HG03159 (cell line): ENCODE data around the gene ZNF181.
"Not testable (repeated sequence)": the region's sequence is repeated elsewhere in the genome, so short reads cannot be mapped to it uniquely, and the experiment has no call there.

Source experiments
- ATAC-seq: cut with Tn5 transposase; IDR thresholded peaks from one replicate; pipeline ENCODE4 v1.9.1; 2021; ENCODE audit warnings: mild to moderate bottlenecking, moderate library complexity; ENCODE audit not compliant: unreplicated experiment

Gene ZNF181

DNA sequence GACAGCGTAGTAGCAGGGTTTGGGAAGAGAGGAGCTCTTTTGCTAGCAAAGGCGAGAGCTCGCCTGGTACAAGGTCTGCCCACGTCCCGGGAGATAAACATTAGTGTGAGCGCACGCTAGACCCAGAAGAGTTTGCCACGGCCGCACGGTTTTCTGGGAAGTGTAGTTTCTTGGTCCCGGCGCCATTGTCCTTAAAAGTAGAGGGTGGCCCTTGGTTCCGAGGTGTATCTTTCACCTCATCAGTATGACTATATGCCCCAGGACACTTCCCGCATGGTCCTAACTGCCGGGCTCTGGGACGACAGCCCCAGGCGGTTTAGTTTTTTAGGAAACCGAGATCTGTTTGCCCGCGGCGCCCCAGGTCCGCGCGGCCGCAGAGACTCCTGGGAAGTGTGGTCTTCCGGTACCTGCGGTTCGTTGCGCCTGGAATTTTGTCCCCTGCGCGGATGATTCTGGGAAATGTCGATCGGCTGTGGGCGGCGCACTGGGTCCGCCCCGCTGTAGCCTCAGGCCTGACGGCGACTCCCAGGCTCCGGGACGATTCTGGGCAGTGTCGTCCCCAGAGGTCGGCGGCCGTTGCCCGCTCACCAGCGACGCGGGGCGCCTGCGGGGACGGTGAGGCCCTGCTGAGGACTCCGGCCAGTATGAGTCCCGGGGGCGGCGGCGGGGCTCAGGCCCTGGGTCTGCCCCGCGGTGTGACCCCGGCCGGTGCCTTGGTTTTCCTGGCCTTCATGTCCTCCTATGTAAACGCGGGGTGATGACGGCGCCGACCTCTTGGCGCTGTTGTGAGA, at the start of gene ZNF181:
TSS of gene ZNF181 (plus strand) at position 498 of the 791 bp plus-strand sequence. CDS start 795 bp downstream, outside the sequence.
- ATAC-seq: peak; percentile 86

DNA sequence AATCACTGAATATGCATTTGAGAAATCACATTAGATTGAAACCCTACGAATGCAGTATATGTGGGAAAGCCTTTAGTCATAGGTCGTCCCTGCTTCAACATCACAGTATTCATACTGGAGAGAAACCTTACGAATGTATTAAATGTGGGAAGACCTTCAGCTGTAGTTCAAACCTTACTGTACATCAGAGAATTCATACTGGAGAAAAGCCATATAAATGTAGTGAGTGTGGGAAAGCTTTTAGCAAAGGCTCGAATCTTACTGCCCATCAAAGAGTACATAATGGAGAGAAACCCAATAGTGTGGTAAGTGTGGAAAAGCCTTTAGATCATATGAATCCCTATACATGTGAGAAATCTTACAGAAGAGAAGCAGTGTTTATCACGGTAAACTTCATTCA, 48.8 kb upstream of the ZNF181 start:
- not testable (repeated sequence) for ATAC-seq

DNA sequence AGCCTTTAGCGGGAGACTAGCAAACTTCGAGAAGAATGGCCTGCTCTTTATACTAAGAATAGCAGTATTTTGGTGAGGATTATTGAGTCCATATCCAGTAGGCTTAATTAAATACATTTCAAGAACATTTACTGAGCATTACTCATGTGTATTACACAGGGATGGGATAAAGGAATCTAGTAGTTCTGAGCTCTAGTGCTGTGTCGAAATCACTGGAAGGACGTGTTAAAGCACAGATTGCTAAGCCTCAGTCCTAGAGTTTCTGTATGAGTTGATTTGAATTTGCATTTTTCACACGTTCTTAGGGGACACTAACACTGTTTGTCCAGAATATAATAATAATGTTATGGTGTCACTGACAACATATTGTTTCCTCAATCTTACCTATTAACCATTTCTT, 47.6 kb upstream of the ZNF181 start:
- no peak for ATAC-seq

DNA sequence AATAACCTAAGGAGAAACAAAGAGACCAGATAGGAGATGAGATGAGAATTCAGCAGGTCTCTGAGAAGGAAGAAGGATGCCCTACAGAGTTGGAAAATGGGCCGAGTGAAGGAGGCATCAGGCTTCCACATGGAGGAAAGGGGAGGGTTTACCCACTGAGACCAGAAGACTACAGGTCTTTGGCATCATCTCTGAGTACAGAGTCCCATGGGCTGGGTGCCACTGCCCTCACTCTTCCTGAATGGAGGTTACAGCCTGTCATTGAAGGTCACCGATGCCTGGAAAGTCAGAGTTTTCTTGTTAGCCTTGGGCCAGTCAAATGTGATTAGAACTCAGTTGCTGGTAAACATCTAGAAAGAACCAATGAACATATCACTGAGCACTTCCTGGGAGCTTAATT, 46.7 kb upstream of the ZNF181 start:
- no peak for ATAC-seq

DNA sequence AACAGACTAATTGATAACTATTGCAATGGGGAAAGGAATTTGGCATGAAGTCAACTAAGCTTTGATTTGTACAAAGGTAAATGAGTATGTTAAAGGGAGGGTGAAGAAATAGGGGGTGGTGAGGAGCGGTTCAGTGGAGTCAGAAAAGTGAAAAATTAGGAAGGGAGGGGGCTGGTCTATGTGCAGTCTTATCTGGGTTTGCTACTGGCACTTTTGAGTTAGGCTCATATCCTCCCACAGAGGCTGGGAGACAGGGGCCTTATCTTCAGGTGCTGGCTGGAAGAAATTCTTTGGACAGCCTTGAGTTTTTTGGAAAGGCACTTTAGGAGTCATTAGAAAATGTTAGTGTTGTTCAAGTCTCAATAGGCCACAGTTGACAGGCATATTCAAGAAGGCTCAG, 45.5 kb upstream of the ZNF181 start:
- ATAC-seq: no peak

DNA sequence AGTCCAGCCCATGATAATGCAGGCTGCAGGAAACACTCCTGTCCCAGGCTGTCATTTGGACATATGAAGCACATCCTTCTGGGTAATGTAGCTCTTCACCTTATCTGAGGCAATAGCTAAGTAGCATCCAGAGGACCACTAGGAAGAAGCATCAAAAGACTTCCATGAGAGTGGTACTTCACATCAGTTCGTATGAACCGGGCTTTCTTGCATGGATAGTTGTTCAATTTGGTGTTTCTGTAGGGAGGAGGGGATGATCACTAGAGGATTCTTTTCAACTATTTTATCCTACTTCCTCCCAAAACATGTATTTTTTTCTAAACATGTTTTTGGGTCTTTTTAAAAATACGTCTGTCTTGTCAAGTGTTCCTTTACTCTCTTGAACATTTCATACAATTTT, 43.7 kb upstream of the ZNF181 start:
- ATAC-seq: no peak

DNA sequence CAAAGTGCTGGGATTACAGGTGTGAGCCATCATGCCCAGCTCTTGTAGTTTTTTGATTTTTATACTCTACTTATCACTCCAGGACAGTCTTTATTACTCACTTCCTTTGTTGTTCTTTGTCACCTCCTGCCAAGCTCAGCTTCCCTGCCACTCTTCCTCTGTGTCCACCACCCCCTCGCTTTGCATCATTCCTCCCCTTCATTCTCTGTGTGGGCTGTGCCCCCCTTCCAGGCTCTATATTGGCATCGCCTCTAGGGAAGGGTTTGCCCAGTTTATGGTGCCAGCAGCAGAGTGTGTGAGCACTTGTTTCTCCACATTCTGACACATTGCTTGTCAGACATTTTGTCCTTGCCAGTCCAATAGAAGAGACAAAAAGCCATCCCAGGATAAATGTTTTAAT, 41.5 kb upstream of the ZNF181 start:
- no peak for ATAC-seq

DNA sequence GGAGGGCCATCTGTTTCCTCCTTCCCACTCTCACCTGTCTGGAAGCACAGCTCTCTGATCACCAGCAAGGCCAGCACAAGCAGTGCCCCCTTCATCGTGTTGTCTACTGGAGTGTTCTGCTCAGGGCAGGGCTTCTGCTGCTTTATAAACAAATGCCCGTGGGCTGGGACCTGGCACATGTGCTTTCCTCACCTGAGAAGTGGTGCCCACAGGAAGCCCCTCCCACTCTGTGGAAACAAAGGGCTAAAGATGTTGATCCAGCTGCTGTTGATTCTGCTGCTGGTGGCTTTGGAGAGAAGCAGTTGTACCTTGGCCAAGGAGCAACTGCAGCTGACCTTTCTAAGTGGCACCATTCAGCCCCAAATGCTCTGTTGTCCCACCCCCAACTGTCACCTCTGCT, 26.4 kb upstream of the ZNF181 start:
- no peak for ATAC-seq

DNA sequence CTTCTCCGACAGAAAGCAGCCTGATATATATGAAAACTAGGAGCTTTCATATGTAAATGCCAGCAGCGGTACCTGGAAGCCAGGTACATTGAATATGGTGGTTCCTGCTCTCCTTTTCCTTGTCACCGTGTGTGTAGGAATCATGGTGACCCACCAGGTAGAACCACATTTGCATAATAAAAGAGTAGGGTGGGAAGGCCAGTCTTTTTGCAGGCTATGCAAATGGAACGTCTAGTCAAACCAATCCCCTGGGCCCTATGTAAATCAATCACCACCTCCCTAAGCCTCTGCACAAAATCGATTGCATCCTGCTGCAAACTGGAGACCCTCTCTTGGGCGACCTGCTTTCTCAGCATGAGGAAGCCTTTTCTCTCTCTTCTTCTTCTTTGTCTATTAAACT, 22.2 kb upstream of the ZNF181 start:
- ATAC-seq: no peak

DNA sequence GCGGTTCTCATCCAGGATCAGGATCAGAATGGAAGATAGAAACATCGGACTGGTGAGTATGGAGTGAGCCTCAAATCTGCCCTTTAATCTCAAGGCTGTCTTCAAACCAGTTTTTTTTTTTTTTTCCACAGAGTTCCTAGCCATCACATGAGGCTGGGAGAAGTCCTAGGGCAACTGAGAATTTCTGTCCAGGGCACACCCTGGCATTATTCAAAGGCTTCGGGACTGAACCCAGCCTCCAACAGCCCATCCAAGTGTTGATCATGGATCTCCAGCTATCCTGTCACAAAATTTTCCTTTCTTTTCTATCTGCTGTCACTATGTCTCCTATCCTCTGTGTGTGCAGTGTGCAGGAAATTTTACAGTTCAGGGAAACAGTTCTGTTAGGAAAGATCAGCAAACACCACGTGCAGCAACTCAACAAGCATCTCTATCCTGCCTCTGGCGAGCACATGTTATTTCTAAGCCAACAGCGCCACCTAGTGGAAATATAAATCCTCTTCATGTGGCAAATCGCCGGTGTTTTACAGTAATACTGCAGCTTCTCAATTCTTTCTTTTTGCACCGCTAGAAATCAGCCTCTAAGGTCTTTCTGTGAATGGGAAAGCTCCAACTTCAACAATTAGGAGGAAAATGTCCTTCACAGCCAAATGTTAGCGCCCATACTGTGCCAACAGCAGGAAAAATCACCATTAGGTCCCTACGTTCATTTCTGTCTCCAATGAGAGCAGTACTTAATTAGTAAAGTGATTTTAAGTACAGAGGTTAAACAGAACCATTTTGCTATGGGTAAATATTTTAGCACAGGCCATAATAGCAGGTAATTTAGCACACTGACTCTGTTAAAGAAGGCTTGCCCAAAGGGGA, 21.4 kb upstream of the ZNF181 start:
- no peak for ATAC-seq

DNA sequence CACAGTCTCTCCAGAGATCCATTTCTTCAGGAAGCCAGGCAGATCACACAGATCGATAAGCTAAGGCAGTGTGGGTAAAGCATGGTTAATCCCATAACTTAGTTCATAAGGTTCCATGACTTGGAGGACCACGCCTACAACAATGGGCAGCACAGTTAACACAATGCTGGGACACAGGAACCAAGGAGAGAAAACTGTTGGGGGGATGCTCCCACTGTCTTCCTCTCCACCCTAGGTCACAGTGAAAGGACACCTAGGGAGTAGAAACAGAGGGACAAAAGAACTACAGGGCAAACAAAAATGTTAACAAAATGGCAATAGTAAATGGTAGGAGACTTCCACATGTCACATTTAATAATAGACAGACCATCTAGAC, 20.8 kb upstream of the ZNF181 start:
- ATAC-seq: no peak

DNA sequence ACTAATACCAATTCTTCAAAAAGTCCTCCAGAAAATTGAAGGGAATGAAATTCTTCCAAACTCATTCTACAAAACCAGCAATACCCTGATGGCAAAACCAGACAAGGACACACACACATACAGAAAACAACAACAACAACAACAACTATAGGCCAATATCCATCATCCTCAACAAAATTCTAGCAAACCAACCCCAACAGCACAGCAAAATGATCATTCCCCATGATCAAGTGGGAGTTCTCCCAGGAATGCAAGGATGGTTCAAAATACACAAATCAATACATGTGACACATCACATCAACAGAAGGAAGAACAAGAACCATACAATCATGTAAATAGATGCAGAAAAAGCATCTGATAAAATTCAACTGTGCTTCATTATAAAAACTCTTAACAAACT, 18.7 kb upstream of the ZNF181 start:
- no peak for ATAC-seq

DNA sequence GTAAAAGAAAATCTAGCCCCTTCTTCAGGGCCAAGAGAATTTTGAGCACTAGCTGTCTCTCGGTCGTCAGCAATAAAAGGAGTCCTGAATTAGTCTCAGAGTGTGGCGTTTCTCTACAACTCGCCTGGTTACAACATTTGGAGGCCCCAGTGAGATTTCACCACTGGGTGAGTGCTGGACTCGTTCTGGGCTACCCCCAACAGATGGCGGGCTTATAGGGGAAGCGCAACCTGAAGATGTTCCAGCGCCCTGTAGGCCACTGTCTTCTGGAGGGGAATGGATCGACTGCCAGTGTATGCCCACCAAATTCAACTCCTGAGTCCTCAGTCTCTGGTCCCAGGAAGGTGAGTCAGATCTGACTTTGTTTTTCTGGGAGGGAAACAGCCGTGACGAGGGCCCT, 11.7 kb upstream of the ZNF181 start:
- ATAC-seq: no peak

DNA sequence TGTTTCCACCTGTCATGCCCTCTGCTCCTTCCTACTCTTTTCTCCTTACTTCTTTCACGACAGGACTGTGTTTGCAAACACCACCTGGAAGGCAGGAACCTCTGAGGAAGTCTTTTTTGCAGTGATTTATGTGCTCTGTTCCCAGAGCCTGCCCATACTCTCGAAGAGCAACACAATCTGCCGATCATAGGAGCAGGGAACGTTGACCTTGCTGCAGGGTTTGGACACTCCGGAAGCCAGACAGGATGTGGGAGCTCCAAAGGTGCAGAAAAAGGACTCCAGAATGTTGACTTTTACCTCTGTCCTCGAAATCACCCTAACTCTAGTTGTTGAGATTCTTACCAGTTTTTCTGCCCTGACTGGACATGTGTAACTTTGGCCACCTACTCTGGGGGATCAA, 8.6 kb upstream of the ZNF181 start:
- no peak for ATAC-seq

DNA sequence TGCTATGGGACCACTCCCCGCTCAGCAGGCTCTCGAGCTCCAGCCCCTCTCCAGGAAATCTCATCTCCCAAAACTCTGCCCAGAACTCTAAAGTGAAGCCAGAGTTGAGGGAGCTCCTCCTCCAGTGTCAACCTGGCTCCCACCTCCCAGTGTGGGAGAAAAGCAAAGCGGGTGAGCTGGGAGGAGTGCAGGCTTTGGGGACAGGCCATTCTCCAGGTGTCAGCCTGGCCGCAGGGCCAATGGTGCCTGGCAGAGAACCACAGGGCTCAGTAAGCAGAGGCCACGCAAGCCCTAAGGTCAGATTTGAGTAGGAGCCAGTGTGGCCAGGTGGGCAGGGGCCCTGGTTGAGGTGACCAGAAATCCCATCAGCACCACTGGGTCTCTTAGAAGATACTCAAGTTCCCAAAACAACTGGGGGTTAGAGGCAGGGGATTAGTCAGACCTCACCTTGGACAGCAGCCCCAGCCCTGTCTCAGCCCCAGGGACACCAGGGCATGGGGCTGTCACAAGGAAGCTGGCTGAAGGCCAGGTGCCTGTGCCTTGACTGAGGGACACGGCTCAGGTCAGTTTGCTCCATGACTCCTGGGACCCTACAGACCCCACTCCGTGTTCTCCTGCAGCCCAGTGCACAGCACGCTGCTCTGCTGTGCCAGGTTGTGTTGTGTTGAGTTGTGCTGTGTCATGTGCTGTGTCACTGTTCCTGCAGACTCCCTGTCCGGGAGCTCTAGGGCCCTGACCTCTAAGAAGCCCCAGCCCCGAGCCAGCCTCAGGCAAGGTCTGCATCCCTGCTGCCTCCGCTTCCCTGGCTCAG, 2.8 kb upstream of the ZNF181 start:
- ATAC-seq: no peak

DNA sequence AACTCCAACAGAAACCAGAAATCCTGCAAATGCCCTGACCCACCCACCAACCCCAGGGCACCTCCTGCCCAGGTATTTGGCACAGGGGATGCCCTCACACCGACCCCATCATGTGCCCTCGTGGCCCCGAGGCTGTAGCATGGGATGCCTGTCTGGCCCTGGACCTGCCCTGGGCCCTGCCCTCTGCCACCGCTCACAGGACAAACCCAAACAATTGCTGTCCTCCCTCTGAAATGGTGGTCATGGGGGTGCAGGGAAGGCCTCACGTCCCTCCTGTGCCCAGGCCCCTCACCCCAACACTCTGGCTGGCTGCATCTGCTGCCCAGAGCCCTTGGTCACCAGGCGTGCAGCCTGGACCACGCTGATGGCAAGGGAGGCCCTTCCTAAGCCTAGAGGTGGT, 2.1 kb upstream of the ZNF181 start:
- no peak for ATAC-seq

DNA sequence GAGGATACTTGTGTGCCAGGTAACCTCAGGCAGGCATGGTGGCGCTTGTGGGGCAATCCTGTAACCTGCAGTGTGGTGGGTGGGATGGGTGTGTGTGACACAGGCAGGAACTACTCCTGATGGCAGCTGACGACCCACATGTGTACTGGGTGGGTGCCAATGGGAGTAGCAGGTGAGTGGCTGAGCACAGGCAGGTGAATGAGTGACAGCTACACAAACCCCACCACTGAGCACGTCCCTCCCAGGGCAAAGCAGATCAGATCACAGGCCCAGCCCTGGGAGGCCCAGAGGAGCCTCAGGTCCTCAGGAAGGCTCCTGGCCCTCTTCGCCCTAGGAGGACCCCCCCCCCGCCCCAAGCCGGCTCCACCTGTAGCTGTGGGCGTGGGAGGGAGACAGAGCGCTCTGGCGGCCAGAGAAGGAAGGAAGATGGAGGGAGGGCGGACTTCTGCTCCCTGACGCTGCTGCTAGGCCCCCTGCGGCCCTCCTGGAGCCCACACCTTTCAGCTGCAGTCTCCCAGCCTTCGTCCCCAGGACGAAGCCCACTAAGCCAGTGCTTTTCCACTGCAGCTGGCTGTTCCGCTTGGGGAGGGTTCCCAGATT, 1.3 kb upstream of the ZNF181 start:
- ATAC-seq: no peak

DNA sequence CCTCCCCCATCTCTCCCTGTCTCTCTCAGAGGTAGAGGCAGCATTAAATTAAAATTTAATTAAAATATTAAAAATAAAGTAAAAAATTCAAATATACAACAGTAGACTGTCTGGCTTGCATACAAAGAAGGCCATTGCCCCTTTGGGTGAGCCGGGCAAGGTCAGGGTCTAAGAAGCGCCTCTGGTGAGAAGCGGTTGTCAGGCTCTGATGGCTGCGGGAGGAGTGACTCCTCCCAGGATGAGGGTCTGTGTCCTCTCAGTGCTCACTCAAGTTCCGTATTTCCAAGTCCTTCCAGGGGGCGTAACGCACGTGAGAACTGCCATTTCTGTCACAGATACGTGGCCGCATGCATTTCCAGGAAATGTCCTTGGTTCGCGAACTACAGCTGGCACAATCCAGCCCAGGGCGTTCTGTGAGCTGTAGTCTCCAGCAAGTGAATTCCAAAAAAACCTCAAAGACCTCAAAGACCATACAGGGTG, 737 bp upstream of the ZNF181 start:
- ATAC-seq: peak; percentile 22

DNA sequence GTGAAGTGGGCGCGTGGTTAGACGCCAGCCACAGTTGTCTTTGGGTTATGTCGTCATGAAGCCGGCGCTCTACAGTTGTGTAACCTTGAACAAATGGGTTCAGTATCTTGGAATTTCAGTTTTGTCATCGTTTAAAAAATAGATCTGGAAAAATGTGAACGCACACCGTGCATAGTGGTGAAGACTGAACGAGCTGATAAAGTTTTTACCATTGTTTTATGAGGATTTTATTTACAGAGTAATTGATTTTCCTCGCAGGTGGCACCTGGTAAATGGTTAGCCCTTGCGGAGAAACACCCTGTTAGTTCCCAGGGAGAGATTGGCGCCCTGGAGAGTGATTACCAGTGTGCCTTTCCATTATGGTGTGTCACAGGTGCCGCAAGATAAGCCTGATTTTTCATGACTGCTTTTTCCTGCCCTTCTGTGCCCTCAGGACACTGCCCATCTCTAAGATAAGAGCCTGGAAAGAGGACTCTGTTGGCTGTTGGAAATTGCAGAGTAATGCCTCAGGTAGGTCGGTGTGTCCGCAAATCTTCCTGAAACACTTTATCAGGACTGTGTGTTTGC, 577 bp downstream of the ZNF181 start:
- no peak for ATAC-seq

DNA sequence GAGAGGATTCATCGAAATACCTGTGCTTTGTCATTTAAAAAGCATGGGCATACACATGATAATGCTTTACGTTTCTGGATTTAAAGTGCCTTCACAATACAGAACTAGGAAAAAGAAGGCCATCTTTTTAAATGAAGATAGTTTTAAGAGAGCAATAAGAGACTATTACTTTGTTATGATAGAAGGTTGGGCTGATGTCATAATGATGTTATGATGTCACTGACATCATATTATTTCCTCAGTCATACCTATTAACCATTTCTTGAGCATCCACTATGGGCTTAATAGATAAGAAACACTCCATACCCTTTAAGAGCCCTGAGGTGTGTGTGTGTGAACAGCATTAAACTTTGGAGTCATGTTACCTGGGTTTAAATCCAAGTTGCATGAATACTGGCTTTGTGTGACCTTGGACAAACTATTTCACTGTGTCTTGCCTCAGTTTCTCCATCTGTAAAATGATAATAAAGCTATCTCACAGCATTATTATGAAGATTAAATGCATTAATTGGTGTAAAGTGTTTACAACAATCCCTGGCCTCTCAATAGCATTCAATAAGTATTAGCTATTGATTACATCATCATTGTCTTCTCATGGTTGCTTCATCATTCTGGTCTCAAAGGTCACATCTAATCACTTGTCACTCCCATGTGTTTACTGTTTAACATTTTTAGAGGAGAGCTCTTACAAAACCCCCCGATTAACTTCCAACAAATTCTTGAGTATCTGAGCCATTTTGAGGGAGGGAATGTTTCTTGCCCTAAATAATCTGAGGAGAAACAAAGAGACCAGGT, 11.1 kb downstream of the ZNF181 start:
- ATAC-seq: no peak
